ENCODE results near the gene C12orf43.

DNA sequence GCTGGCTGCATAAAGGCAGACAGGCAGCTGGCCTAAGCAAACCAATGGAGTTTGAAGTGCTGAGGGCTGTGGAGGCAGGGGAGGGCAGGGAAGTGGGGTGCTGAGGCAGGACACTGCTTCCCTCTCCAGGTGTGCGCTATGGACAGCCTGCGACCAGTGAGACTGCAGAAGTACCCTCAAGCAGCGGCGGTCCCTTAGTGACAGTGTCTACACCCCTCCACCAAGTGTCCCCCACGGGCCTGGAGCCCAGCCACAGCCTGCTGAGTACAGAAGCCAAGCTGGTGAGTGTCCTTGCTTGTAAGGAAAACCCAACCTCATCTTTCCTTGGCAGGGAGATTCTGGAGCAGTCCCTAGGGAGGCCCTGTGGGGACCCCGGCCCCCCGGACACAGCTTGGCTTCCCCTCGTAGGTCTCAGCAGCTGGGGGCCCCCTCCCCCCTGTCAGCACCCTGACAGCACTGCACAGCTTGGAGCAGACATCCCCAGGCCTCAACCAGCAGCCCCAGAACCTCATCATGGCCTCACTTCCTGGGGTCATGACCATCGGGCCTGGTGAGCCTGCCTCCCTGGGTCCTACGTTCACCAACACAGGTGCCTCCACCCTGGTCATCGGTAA, 20.0 kb downstream of the C12orf43 start:
- TF ChIP-seq, protein P1, sequence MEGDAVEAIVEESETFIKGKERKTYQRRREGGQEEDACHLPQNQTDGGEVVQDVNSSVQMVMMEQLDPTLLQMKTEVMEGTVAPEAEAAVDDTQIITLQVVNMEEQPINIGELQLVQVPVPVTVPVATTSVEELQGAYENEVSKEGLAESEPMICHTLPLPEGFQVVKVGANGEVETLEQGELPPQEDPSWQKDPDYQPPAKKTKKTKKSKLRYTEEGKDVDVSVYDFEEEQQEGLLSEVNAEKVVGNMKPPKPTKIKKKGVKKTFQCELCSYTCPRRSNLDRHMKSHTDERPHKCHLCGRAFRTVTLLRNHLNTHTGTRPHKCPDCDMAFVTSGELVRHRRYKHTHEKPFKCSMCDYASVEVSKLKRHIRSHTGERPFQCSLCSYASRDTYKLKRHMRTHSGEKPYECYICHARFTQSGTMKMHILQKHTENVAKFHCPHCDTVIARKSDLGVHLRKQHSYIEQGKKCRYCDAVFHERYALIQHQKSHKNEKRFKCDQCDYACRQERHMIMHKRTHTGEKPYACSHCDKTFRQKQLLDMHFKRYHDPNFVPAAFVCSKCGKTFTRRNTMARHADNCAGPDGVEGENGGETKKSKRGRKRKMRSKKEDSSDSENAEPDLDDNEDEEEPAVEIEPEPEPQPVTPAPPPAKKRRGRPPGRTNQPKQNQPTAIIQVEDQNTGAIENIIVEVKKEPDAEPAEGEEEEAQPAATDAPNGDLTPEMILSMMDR (IDR thresholded peaks at IDR 0.05), result no peak
- TF ChIP-seq POLR2A (IDR thresholded peaks at IDR 0.05), result no peak
- no peak for TF ChIP-seq POLR2AphosphoS5 (IDR thresholded peaks at IDR 0.05)
